Activated CD8-positive, alpha-beta T cell treated with anti-CD3 and anti-CD28 coated beads, Interleukin-2, amount 10 ng/mL, durations not matched to agents 7 days and 5 days (primary cell): ENCODE data around the gene CAPN3. TPM values are rescaled to one million over a fixed set of nuclear protein-coding genes. Genes with fewer than 3 reads are reported as not detected.
"Not testable (repeated sequence)": the region's sequence is repeated elsewhere in the genome, so short reads cannot be mapped to it uniquely, and the experiment has no call there.

ENCODE experiments used
- ATAC-seq: fragments of 150-1000 bp; cut with Tn5 transposase; one replicate; pipeline ENCODE4 v1.10.0; 2021; ENCODE audit warnings: moderate library complexity
- CTCF ChIA-PET: fragments of 350-600 bp; sonication (Branson Sonifier 250); formaldehyde crosslinking; loops from one replicate; lab custom pipeline; 2021; ENCODE audit warnings: antibody characterized with exemption; lab: Charles Lee
- POLR2A ChIA-PET: fragments of 350-600 bp; sonication (Branson Sonifier 250); formaldehyde crosslinking; loops from one replicate; lab custom pipeline; 2021; ENCODE audit warnings: antibody characterized with exemption; lab: Charles Lee
- DNase-seq: peaks from one replicate; pipeline ENCODE4 v3.0.0-alpha.2; 2020
- H3K27ac Mint-ChIP-seq: one replicate; pipeline ENCODE4 v1.8.0; 2021; ENCODE audit warnings: mild to moderate bottlenecking, mixed read lengths
- H3K27me3 Mint-ChIP-seq: one replicate; pipeline ENCODE4 v1.8.0; 2021; ENCODE audit warnings: low read depth, mixed read lengths
- H3K36me3 Mint-ChIP-seq: one replicate; pipeline ENCODE4 v1.8.0; 2021; ENCODE audit warnings: low read depth, mixed read lengths
- H3K4me1 Mint-ChIP-seq: one replicate; pipeline ENCODE4 v1.8.0; 2021; ENCODE audit warnings: low read depth, mixed read lengths
- H3K4me3 Mint-ChIP-seq: one replicate; pipeline ENCODE4 v1.8.0; 2021; ENCODE audit warnings: mild to moderate bottlenecking, mixed read lengths
- H3K9me3 Mint-ChIP-seq: one replicate; pipeline ENCODE4 v1.8.0; 2022; ENCODE audit warnings: mixed read lengths; ENCODE audit not compliant: insufficient read depth
- total RNA-seq, 2 experiments: library from RNA; stranded (reverse); gene quantifications; one replicate each; pipeline ENCODE4 v1.2.3, GENCODE V29; 2021

The CAPN3 gene
- total RNA-seq: 1 to 10 TPM; 2.5 to 2.9 TPM

GRCh38 chr15:42359249-42359648 lies at the start of gene CAPN3:
TSS of gene CAPN3 (plus strand) at chr15:42359501. CDS start at chr15:42359806, 305 bp downstream.
- ChIA-PET CTCF (interaction anchor here (0.5 kb wide), 1 partner anchor 46 kb away, joined by 4 read pairs; no protein-coding TSS in a partner anchor), POLR2A (interaction anchor here (1.1 kb wide), 1 partner anchor 13 kb away, joined by 3 read pairs; no protein-coding TSS in a partner anchor)
- ATAC-seq (no peak), DNase-seq (no peak)
- H3K36me3 Mint-ChIP-seq: no peaks in the 10 kb centered on the region
- no peak within 1 kb of the TSS for H3K27ac Mint-ChIP-seq
- H3K9me3 Mint-ChIP-seq: no peaks in the 10 kb centered on the region
- H3K27me3 Mint-ChIP-seq: no peaks in the 10 kb centered on the region
- H3K4me3 Mint-ChIP-seq: no peak within 1 kb of the TSS
- H3K4me1 Mint-ChIP-seq: peaks cover 4% of the 10 kb centered on the region

GRCh38 chr15:42313463-42313862 lies 45.8 kb upstream of the CAPN3 start:
- POLR2A ChIA-PET: interaction anchor here (0.6 kb wide), 1 partner anchor 252 kb away, joined by 3 read pairs; no protein-coding TSS in a partner anchor
- H3K27me3 Mint-ChIP-seq: no peaks in the 10 kb centered on the region
- CTCF ChIA-PET: no interaction called here
- H3K27ac Mint-ChIP-seq: no peak overlapping the region
- ATAC-seq (no peak), DNase-seq (no peak)
- H3K36me3 Mint-ChIP-seq: peaks cover 9% of the 10 kb centered on the region
- no peaks in the 10 kb centered on the region for H3K4me1 Mint-ChIP-seq
- no peak overlapping the region for H3K4me3 Mint-ChIP-seq
- H3K9me3 Mint-ChIP-seq: no peaks in the 10 kb centered on the region

GRCh38 chr15:42314818-42315217 lies 44.5 kb upstream of the CAPN3 start:
- ChIA-PET CTCF (no interaction called here), POLR2A (no interaction called here)
- no peaks in the 10 kb centered on the region for H3K27me3 Mint-ChIP-seq
- no peak overlapping the region for H3K27ac Mint-ChIP-seq
- no peaks in the 10 kb centered on the region for H3K9me3 Mint-ChIP-seq
- ATAC-seq: no peak
- no peak for DNase-seq
- no peak overlapping the region for H3K4me3 Mint-ChIP-seq
- H3K36me3 Mint-ChIP-seq: peaks cover 9% of the 10 kb centered on the region
- H3K4me1 Mint-ChIP-seq: no peaks in the 10 kb centered on the region

GRCh38 chr15:42315521-42315920 lies 43.8 kb upstream of the CAPN3 start:
- DNase-seq (no peak), ATAC-seq (no peak)
- ChIA-PET POLR2A (no interaction called here), CTCF (interaction anchor here (0.7 kb wide), 1 partner anchor 50 kb away, joined by 3 read pairs; no protein-coding TSS in a partner anchor)
- Mint-ChIP-seq H3K9me3 (no peaks in the 10 kb centered on the region), H3K4me3 (no peak overlapping the region), H3K27me3 (no peaks in the 10 kb centered on the region), H3K27ac (no peak overlapping the region), H3K36me3 (peaks cover 5% of the 10 kb centered on the region), H3K4me1 (no peaks in the 10 kb centered on the region)

GRCh38 chr15:42316282-42316805 lies 43.0 kb upstream of the CAPN3 start:
- POLR2A ChIA-PET, H3K27me3 Mint-ChIP-seq, H3K4me3 Mint-ChIP-seq, H3K4me1 Mint-ChIP-seq, ATAC-seq, DNase-seq, H3K36me3 Mint-ChIP-seq, H3K9me3 Mint-ChIP-seq, H3K27ac Mint-ChIP-seq: not testable (repeated sequence)
- CTCF ChIA-PET: interaction anchor here (0.7 kb wide), 1 partner anchor 49 kb away, joined by 3 read pairs; no protein-coding TSS in a partner anchor

- DNase-seq (no peak), ATAC-seq (no peak)
- no peaks in the 10 kb centered on the region for H3K9me3 Mint-ChIP-seq
- no peak overlapping the region for H3K4me3 Mint-ChIP-seq
- H3K27me3 Mint-ChIP-seq: no peaks in the 10 kb centered on the region
- H3K36me3 Mint-ChIP-seq: peaks cover 6% of the 10 kb centered on the region
- ChIA-PET POLR2A (no interaction called here), CTCF (no interaction called here)
- H3K27ac Mint-ChIP-seq: no peak overlapping the region
- no peaks in the 10 kb centered on the region for H3K4me1 Mint-ChIP-seq
Measured at GRCh38 chr15:42319206-42319605, 40.1 kb upstream of the CAPN3 start.

- H3K36me3 Mint-ChIP-seq: peaks cover 8% of the 10 kb centered on the region
- CTCF ChIA-PET: no interaction called here
- no peaks in the 10 kb centered on the region for H3K4me1 Mint-ChIP-seq
- H3K27me3 Mint-ChIP-seq: no peaks in the 10 kb centered on the region
- DNase-seq (no peak), ATAC-seq (no peak)
- H3K9me3 Mint-ChIP-seq: no peaks in the 10 kb centered on the region
- no peak overlapping the region for H3K4me3 Mint-ChIP-seq
- no peak overlapping the region for H3K27ac Mint-ChIP-seq
- POLR2A ChIA-PET: no interaction called here
Measured at GRCh38 chr15:42324308-42324707, 35.0 kb upstream of the CAPN3 start.

GRCh38 chr15:42329161-42329560 lies 30.1 kb upstream of the CAPN3 start:
- DNase-seq (no peak), ATAC-seq (no peak)
- CTCF ChIA-PET: interaction anchor here (1.1 to 1.3 kb wide), 2 partner anchors 9 to 56 kb away, joined by 3 read pairs; no protein-coding TSS in a partner anchor
- H3K4me1 Mint-ChIP-seq: no peaks in the 10 kb centered on the region
- no peak overlapping the region for H3K27ac Mint-ChIP-seq
- H3K27me3 Mint-ChIP-seq: no peaks in the 10 kb centered on the region
- POLR2A ChIA-PET: no interaction called here
- H3K4me3 Mint-ChIP-seq: no peak overlapping the region
- no peaks in the 10 kb centered on the region for H3K9me3 Mint-ChIP-seq
- peaks cover 7% of the 10 kb centered on the region for H3K36me3 Mint-ChIP-seq

GRCh38 chr15:42329992-42330391 lies 29.3 kb upstream of the CAPN3 start:
- DNase-seq (no peak), ATAC-seq (no peak)
- Mint-ChIP-seq H3K36me3 (peaks cover 11% of the 10 kb centered on the region), H3K9me3 (peaks cover 6% of the 10 kb centered on the region), H3K4me3 (no peak overlapping the region), H3K27me3 (no peaks in the 10 kb centered on the region), H3K27ac (no peak overlapping the region), H3K4me1 (no peaks in the 10 kb centered on the region)
- CTCF ChIA-PET: interaction anchor here (1.1 to 1.3 kb wide), 2 partner anchors 8 to 55 kb away, joined by 3 read pairs; no protein-coding TSS in a partner anchor
- POLR2A ChIA-PET: no interaction called here

GRCh38 chr15:42331235-42331634 lies 28.1 kb upstream of the CAPN3 start:
- Mint-ChIP-seq H3K27ac (no peak overlapping the region), H3K27me3 (no peaks in the 10 kb centered on the region), H3K4me1 (no peaks in the 10 kb centered on the region), H3K4me3 (no peak overlapping the region), H3K36me3 (peaks cover 18% of the 10 kb centered on the region), H3K9me3 (peaks cover 17% of the 10 kb centered on the region)
- no peak for ATAC-seq
- POLR2A ChIA-PET: no interaction called here
- CTCF ChIA-PET: no interaction called here
- no peak for DNase-seq

GRCh38 chr15:42332331-42332730 lies 27.0 kb upstream of the CAPN3 start:
- H3K9me3 Mint-ChIP-seq: peaks cover 17% of the 10 kb centered on the region
- ChIA-PET CTCF (no interaction called here), POLR2A (no interaction called here)
- H3K27me3 Mint-ChIP-seq: no peaks in the 10 kb centered on the region
- ATAC-seq: no peak
- H3K27ac Mint-ChIP-seq: no peak overlapping the region
- H3K4me3 Mint-ChIP-seq: no peak overlapping the region
- no peak for DNase-seq
- H3K36me3 Mint-ChIP-seq: peaks cover 16% of the 10 kb centered on the region
- no peaks in the 10 kb centered on the region for H3K4me1 Mint-ChIP-seq

- DNase-seq (no peak), ATAC-seq (no peak)
- Mint-ChIP-seq H3K4me1 (no peaks in the 10 kb centered on the region), H3K9me3 (peaks cover 17% of the 10 kb centered on the region), H3K4me3 (no peak overlapping the region), H3K27me3 (no peaks in the 10 kb centered on the region), H3K36me3 (peaks cover 16% of the 10 kb centered on the region), H3K27ac (no peak overlapping the region)
- ChIA-PET CTCF (no interaction called here), POLR2A (no interaction called here)
Measured at GRCh38 chr15:42335074-42335473, 24.2 kb upstream of the CAPN3 start.
